Sigmoid colon (tissue), 7 donors: ENCODE data around the gene ETS1. TPM values are rescaled to one million over a fixed set of nuclear protein-coding genes. Genes with fewer than 3 reads are reported as not detected.
A peak's percentile ranks its signal among the peaks of the same experiment; 100 is the strongest.

Source experiments
- DNase-seq: peaks from one replicate; pipeline ENCODE4 v3.0.0-alpha.2; 2019
- H3K27ac ChIP-seq, 4 donors: fragments of 200-600 bp; sonication (generic); one replicate each; pipeline ENCODE4 v1.5.1; 2016 to 2019; ENCODE audit warnings: mild to moderate bottlenecking in 1 of 4
- H3K27me3 ChIP-seq, 3 donors: fragments of 200-600 bp; sonication (generic); one replicate each; pipeline ENCODE4 v1.5.1; 2019; ENCODE audit warnings: mild to moderate bottlenecking in 1 of 3
- H3K36me3 ChIP-seq, 4 donors: fragments of 200-600 bp; sonication (generic); one replicate each; pipeline ENCODE4 v1.5.1; 2016 to 2019
- H3K4me1 ChIP-seq, 4 donors: fragments of 200-600 bp; sonication (generic); one replicate each; pipeline ENCODE4 v1.5.1; 2017 to 2019
- H3K4me3 ChIP-seq, 4 donors: fragments of 200-600 bp; sonication (generic); one replicate each; pipeline ENCODE4 v1.5.1; 2017 to 2019; ENCODE audit warnings: mild to moderate bottlenecking in 2 of 4, moderate library complexity in 1 of 4
- H3K9me3 ChIP-seq, 4 donors: fragments of 200-600 bp in 3 of 4; sonication (generic) in 3 of 4; one replicate each; pipeline versions ENCODE4 v1.5.1 to v1.6.1; 2013 to 2019
- CTCF ChIP-seq, 4 experiments: fragments of 450-650 bp in 3 of 4; fragments of 200-600 bp in 1 of 4; IDR thresholded peaks; one replicate each; pipeline ENCODE4 v1.5.1; 2016 to 2019; ENCODE audit warnings: antibody characterized with exemption in 4 of 4, mild to moderate bottlenecking in 3 of 4, moderate library complexity in 2 of 4
- EP300 ChIP-seq, 4 donors: sonication (generic); formaldehyde crosslinking; IDR thresholded peaks; one replicate each; pipeline ENCODE4 v1.6.1; 2017; ENCODE audit warnings: antibody characterized with exemption in 4 of 4
- POLR2A ChIP-seq, 2 donors: fragments of 450-650 bp; IDR thresholded peaks; one replicate each; pipeline ENCODE4 v1.6.1; 2016; ENCODE audit warnings: antibody characterized with exemption in 2 of 2, mild to moderate bottlenecking in 2 of 2, moderate library complexity in 2 of 2
- POLR2AphosphoS5 ChIP-seq, 4 donors: sonication (generic); formaldehyde crosslinking; IDR thresholded peaks; one replicate each; pipeline ENCODE4 v1.6.1; 2017; ENCODE audit warnings: antibody characterized with exemption in 4 of 4
- WGBS, 2 donors: extraction: QIAGEN DNeasy Blood & Tissue Kit; methylation state at CpG; one replicate each; pipeline ENCODE4 v1.1.7; 2013; 5-methylcytosine and 5-hydroxymethylcytosine counted together
- intact Hi-C: fragments of 100-400 bp; cut with DNase I; formaldehyde crosslinking; loops from one replicate; pipeline ENCODE4 v1.15.1; 2023
- polyA plus RNA-seq, 3 donors: library from polyadenylated mRNA; stranded (reverse); fragments of 200-250 nt; gene quantifications; one replicate each; pipeline ENCODE4 v1.2.3, GENCODE V29; 2013
- total RNA-seq, 4 donors: library from RNA; depleted of rRNA; stranded (reverse); fragments of >200 nt; gene quantifications; one replicate each; pipeline ENCODE4 v1.1.0, GENCODE V29; 2016
- donor health status: healthy with polysubstance abuse.
- donor health status: Bipolar disorder and iron deficiency.
- donor health status: healthy.

ETS1 gene
- total and polyA plus RNA-seq, 7 donors: 12.5 to 122 (median 24.6) TPM

- H3K36me3 ChIP-seq: no peaks in the 10 kb centered on the region
- DNase-seq: peak; percentile 74
- peak in 3 of 4 donors; percentile 15 to 47 (median 46) for TF ChIP-seq POLR2AphosphoS5 (IDR thresholded peaks at IDR 0.05)
- no peak for TF ChIP-seq POLR2A (IDR thresholded peaks at IDR 0.05)
- peaks cover 0 to 10% (median 3%) of the 10 kb centered on the region in 4 donors for H3K4me1 ChIP-seq
- 9 to 29% methylated on average over 4 of the region's 4 CpGs for WGBS, 2 donors
- H3K9me3 ChIP-seq: peaks cover 0 to 1% (median 0%) of the 10 kb centered on the region in 4 donors
- H3K27me3 ChIP-seq: no peaks in the 10 kb centered on the region
- intact Hi-C loops: no loop called here
- no peak overlapping the region for H3K4me3 ChIP-seq
- peak overlapping the region in 2 of 4 donors; percentile 21 to 36 for H3K27ac ChIP-seq
Observed at GRCh38 chr11:128575961-128576350, 11.4 kb downstream of the ETS1 start.

GRCh38 chr11:128575174-128575960, 12.0 kb downstream of the ETS1 start:
- no peak for DNase-seq
- peaks cover 0 to 10% (median 3%) of the 10 kb centered on the region in 4 donors for H3K4me1 ChIP-seq
- no peaks in the 10 kb centered on the region for H3K27me3 ChIP-seq
- H3K36me3 ChIP-seq: no peaks in the 10 kb centered on the region
- 52 to 74% methylated on average over 9 of the region's 9 CpGs for WGBS, 2 donors
- peak overlapping the region in 2 of 4 donors; percentile 21 to 36 for H3K27ac ChIP-seq
- no peak for TF ChIP-seq POLR2AphosphoS5 (IDR thresholded peaks at IDR 0.05)
- H3K4me3 ChIP-seq: no peak overlapping the region
- peaks cover 0 to 1% (median 0%) of the 10 kb centered on the region in 4 donors for H3K9me3 ChIP-seq
- intact Hi-C loops: no loop called here

GRCh38 chr11:128574576-128575011, 12.8 kb downstream of the ETS1 start:
- intact Hi-C loops: no loop called here
- no peaks in the 10 kb centered on the region for H3K36me3 ChIP-seq
- no peak overlapping the region for H3K4me3 ChIP-seq
- H3K4me1 ChIP-seq: peaks cover 0 to 10% (median 3%) of the 10 kb centered on the region in 4 donors
- no peak for DNase-seq
- 67% methylated on average over 2 of the region's 2 CpGs for WGBS, 2 donors
- TF ChIP-seq POLR2AphosphoS5 (IDR thresholded peaks at IDR 0.05): no peak
- H3K27ac ChIP-seq: no peak overlapping the region
- no peaks in the 10 kb centered on the region for H3K27me3 ChIP-seq
- H3K9me3 ChIP-seq: peaks cover 0 to 1% (median 0%) of the 10 kb centered on the region in 4 donors

- Histone ChIP-seq H3K4me3 (no peak overlapping the region), H3K27me3 (no peaks in the 10 kb centered on the region), H3K36me3 (no peaks in the 10 kb centered on the region), H3K9me3 (peaks cover 0 to 1% (median 0%) of the 10 kb centered on the region in 4 donors), H3K4me1 (peaks cover 0 to 10% (median 3%) of the 10 kb centered on the region in 4 donors), H3K27ac (no peak overlapping the region)
- 93 to 95% methylated on average over 5 of the region's 5 CpGs for WGBS, 2 donors
- intact Hi-C loops: no loop called here
- TF ChIP-seq POLR2AphosphoS5 (IDR thresholded peaks at IDR 0.05) (no peak), CTCF (IDR thresholded peaks at IDR 0.05) (no peak), EP300 (IDR thresholded peaks at IDR 0.05) (no peak), POLR2A (IDR thresholded peaks at IDR 0.05) (no peak)
- no peak for DNase-seq
Observed at GRCh38 chr11:128573638-128574037, 13.7 kb downstream of the ETS1 start.

- Histone ChIP-seq H3K36me3 (no peaks in the 10 kb centered on the region), H3K4me1 (peaks cover 0 to 10% (median 3%) of the 10 kb centered on the region in 4 donors), H3K27ac (no peak overlapping the region), H3K4me3 (no peak overlapping the region), H3K27me3 (no peaks in the 10 kb centered on the region), H3K9me3 (peaks cover 0 to 1% (median 0%) of the 10 kb centered on the region in 4 donors)
- intact Hi-C loops: no loop called here
- WGBS, 2 donors: 89 to 93% methylated on average over 6 of the region's 6 CpGs
- no peak for TF ChIP-seq POLR2AphosphoS5 (IDR thresholded peaks at IDR 0.05)
- TF ChIP-seq CTCF (IDR thresholded peaks at IDR 0.05): no peak
- TF ChIP-seq EP300 (IDR thresholded peaks at IDR 0.05): no peak
- TF ChIP-seq POLR2A (IDR thresholded peaks at IDR 0.05): no peak
- peak; percentile 40 for DNase-seq
Observed at GRCh38 chr11:128572965-128573364, 14.4 kb downstream of the ETS1 start.

GRCh38 chr11:128570632-128571031, 16.7 kb downstream of the ETS1 start:
- Histone ChIP-seq H3K27ac (no peak overlapping the region), H3K27me3 (no peaks in the 10 kb centered on the region), H3K36me3 (no peaks in the 10 kb centered on the region), H3K4me1 (no peaks in the 10 kb centered on the region), H3K4me3 (no peak overlapping the region), H3K9me3 (peaks cover 0 to 1% (median 0%) of the 10 kb centered on the region in 4 donors)
- WGBS, 2 donors: 87 to 92% methylated on average over 7 of the region's 7 CpGs
- DNase-seq: no peak
- intact Hi-C loops: no loop called here
- no peak for TF ChIP-seq CTCF (IDR thresholded peaks at IDR 0.05)
- TF ChIP-seq POLR2A (IDR thresholded peaks at IDR 0.05): no peak
- TF ChIP-seq EP300 (IDR thresholded peaks at IDR 0.05): no peak
